Heart left ventricle (tissue), 16 donors: Measurements from ENCODE around the gene CRHBP. TPM values are rescaled to one million over a fixed set of nuclear protein-coding genes. Genes with fewer than 3 reads are reported as not detected.

Experiments used
- ATAC-seq, 4 donors: fragments of 200-7000 bp; cut with Tn5 transposase; one replicate each; pipeline ENCODE4 v1.9.1; 2020 to 2022; ENCODE audit warnings: moderate library complexity in 4 of 4, mild to moderate bottlenecking in 3 of 4, moderate number of reproducible peaks in 1 of 4
- DNase-seq, 5 donors: peaks; one replicate each; pipeline ENCODE4 v3.0.0-alpha.2; 2020
- H3K27ac ChIP-seq, 12 donors: fragments of 200-600 bp; sonication (generic) in 4 of 12; one replicate each; pipeline versions ENCODE4 v1.5.0 to v1.8.0; 2016 to 2022; ENCODE audit warnings: mild to moderate bottlenecking in 2 of 12
- H3K27me3 ChIP-seq, 9 donors: fragments of 200-600 bp; sonication (generic) in 2 of 9; one replicate each; pipeline versions ENCODE4 v1.5.1 to v1.8.0; 2016 to 2022; ENCODE audit warnings: mild to moderate bottlenecking in 3 of 9
- H3K36me3 ChIP-seq, 9 donors: fragments of 200-600 bp; sonication (generic) in 2 of 9; one replicate each; pipeline versions ENCODE4 v1.5.0 to v1.8.0; 2018 to 2022; ENCODE audit warnings: mild to moderate bottlenecking in 2 of 9
- H3K4me1 ChIP-seq, 12 donors: fragments of 200-600 bp; sonication (generic) in 4 of 12; one replicate each; pipeline versions ENCODE4 v1.5.0 to v1.8.0; 2016 to 2022; ENCODE audit warnings: mild to moderate bottlenecking in 3 of 12
- H3K4me3 ChIP-seq, 12 donors: fragments of 200-600 bp; sonication (generic) in 4 of 12; one replicate each; pipeline versions ENCODE4 v1.5.0 to v1.8.0; 2017 to 2022; ENCODE audit warnings: mild to moderate bottlenecking in 9 of 12, moderate library complexity in 4 of 12
- H3K9me3 ChIP-seq, 12 donors: fragments of 200-600 bp; sonication (generic) in 4 of 12; one replicate each; pipeline versions ENCODE4 v1.5.0 to v1.8.0; 2016 to 2022; ENCODE audit warnings: mild to moderate bottlenecking in 1 of 12
- CTCF ChIP-seq, 12 donors: fragments of 200-600 bp; sonication (generic) in 4 of 12; IDR thresholded peaks; one replicate each; pipeline versions ENCODE4 v1.5.0 to v1.8.0; 2018 to 2022; ENCODE audit warnings: antibody characterized with exemption in 12 of 12, mild to moderate bottlenecking in 5 of 12
- POLR2A ChIP-seq, 2 donors: fragments of 450-650 bp; IDR thresholded peaks; one replicate each; pipeline ENCODE4 v1.6.1; 2017; ENCODE audit warnings: antibody characterized with exemption in 2 of 2, mild to moderate bottlenecking in 2 of 2, moderate library complexity in 2 of 2
- WGBS, 4 donors: extraction: QIAGEN DNeasy Blood & Tissue Kit in 2 of 4; methylation state at CpG; one replicate each; pipeline versions ENCODE4 v1.1.5 to v1.1.7; 2013 to 2018; 5-methylcytosine and 5-hydroxymethylcytosine counted together
- intact Hi-C, 10 donors: fragments of 100-400 bp; cut with DNase I; formaldehyde crosslinking; loops; one replicate each; pipeline versions ENCODE4 v1.11.1 to v1.14.2; 2022
- polyA plus RNA-seq, 2 donors: library from polyadenylated mRNA; stranded (reverse); fragments of 200-250 nt; gene quantifications; one replicate each; pipeline ENCODE4 v1.2.3, GENCODE V29; 2013
- total RNA-seq, 9 donors: library from RNA; depleted of rRNA in 2 of 9; stranded (reverse); fragments of >200 nt in 2 of 9; fragmentation: NEBNext Ultra II Directional in 3 of 9; extraction: Animal tissue kit (Norgen Biotek cat#: 25700) in 3 of 9; gene quantifications; one replicate each; pipeline versions ENCODE4 v1.1.0 to v1.2.4, GENCODE V29; 2016 to 2023
- donor health status: ischemic (EF 13 %, LVEDD 7.1; RV severe dilation, severe dysfunction).
- donor health status: healthy with polysubstance abuse.
- donor health status: DM: no; HTN: yes; CAD: no.
- donor health status: DM: no; HTN: no; CAD: no.
- donor health status: ischemic (EF 25% LVEDD 6.9; RV normal size, moderate dysfunction).
- donor health status: ischemic (EF 25% LVEDD 5.7; RV mildly dilated, moderate dysfunction).
- donor health status: healthy.
- donor health status: DM: yes; HTN: yes; CAD: no.
- donor health status: ischemic (EF 35%, LVEDD 5.7; RV mildly dilated, moderate dysfunction).
- donor health status: nonischemic (EF 11% LVEDD 7.7; RV severe dilation, severe dysfunction).
- donor health status: DM: yes; HTN: yes; CAD: no.
- donor health status: PGD.
- donor health status: ischemic (EF 29% LVEDD 5.4; RV normal size, mild dysfunction).
- donor health status: nonischemic (EF 23%, LVEDD 6.1; RV moderate dilation, normal function).

CRHBP gene
- total and polyA plus RNA-seq, 11 donors = 0.38 to 2.8 (median 1.4) TPM

- Histone ChIP-seq H3K27me3 (no peaks in the 10 kb centered on the region), H3K27ac (no peak overlapping the region), H3K4me1 (peaks cover 0 to 3% (median 0%) of the 10 kb centered on the region in 12 donors), H3K4me3 (no peak overlapping the region), H3K36me3 (no peaks in the 10 kb centered on the region), H3K9me3 (peaks cover 0 to 12% (median 0%) of the 10 kb centered on the region in 12 donors)
- no peak for DNase-seq
- no peak for ATAC-seq
- intact Hi-C loops = no loop called here
- WGBS, 4 donors = 86 to 94% (median 89%) methylated on average over 3 of the region's 3 CpGs
- TF ChIP-seq POLR2A (IDR thresholded peaks at IDR 0.05) (no peak), CTCF (IDR thresholded peaks at IDR 0.05) (no peak)
Measured at GRCh38 chr5:76918539-76918938, 34.3 kb upstream of the CRHBP start.

GRCh38 chr5:76920491-76920890 is 32.4 kb upstream of the CRHBP start:
- DNase-seq (no peak), ATAC-seq (no peak)
- Histone ChIP-seq H3K36me3 (no peaks in the 10 kb centered on the region), H3K9me3 (peaks cover 0 to 7% (median 0%) of the 10 kb centered on the region in 12 donors), H3K4me1 (no peaks in the 10 kb centered on the region), H3K27me3 (no peaks in the 10 kb centered on the region), H3K4me3 (no peak overlapping the region), H3K27ac (no peak overlapping the region)
- TF ChIP-seq POLR2A (IDR thresholded peaks at IDR 0.05) = no peak
- no peak for TF ChIP-seq CTCF (IDR thresholded peaks at IDR 0.05)
- intact Hi-C loops = no loop called here
- WGBS, 4 donors = 33 to 59% (median 43%) methylated on average over 4 of the region's 4 CpGs

GRCh38 chr5:76926329-76927105 is 26.3 kb upstream of the CRHBP start:
- peaks cover 0 to 6% (median 0%) of the 10 kb centered on the region in 12 donors for H3K4me1 ChIP-seq
- H3K27ac ChIP-seq = peak overlapping the region in 1 of 12 donors; percentile 39
- no peaks in the 10 kb centered on the region for H3K27me3 ChIP-seq
- no peaks in the 10 kb centered on the region for H3K9me3 ChIP-seq
- no peaks in the 10 kb centered on the region for H3K36me3 ChIP-seq
- no peak overlapping the region for H3K4me3 ChIP-seq
- no peak for DNase-seq
- TF ChIP-seq POLR2A (IDR thresholded peaks at IDR 0.05) = no peak
- TF ChIP-seq CTCF (IDR thresholded peaks at IDR 0.05) = no peak
- intact Hi-C loops = no loop called here
- 38 to 44% (median 44%) methylated on average over 6 of the region's 6 CpGs for WGBS, 4 donors
- ATAC-seq = no peak

- no peak overlapping the region for H3K4me3 ChIP-seq
- peaks cover 0 to 6% (median 0%) of the 10 kb centered on the region in 12 donors for H3K4me1 ChIP-seq
- no peaks in the 10 kb centered on the region for H3K27me3 ChIP-seq
- no peaks in the 10 kb centered on the region for H3K9me3 ChIP-seq
- intact Hi-C loops = no loop called here
- no peaks in the 10 kb centered on the region for H3K36me3 ChIP-seq
- ATAC-seq = no peak
- TF ChIP-seq CTCF (IDR thresholded peaks at IDR 0.05) = no peak
- no peak for TF ChIP-seq POLR2A (IDR thresholded peaks at IDR 0.05)
- no peak for DNase-seq
- H3K27ac ChIP-seq = no peak overlapping the region
- 84 to 92% (median 88%) methylated on average over 4 of the region's 4 CpGs for WGBS, 4 donors
Measured at GRCh38 chr5:76927961-76928360, 24.9 kb upstream of the CRHBP start.
